Occipital lobe (tissue), 3 donors: ENCODE data around the gene CD86. TPM values are rescaled to one million over a fixed set of nuclear protein-coding genes. Genes with fewer than 3 reads are reported as not detected.
"Not testable (repeated sequence)": the region's sequence is repeated elsewhere in the genome, so short reads cannot be mapped to it uniquely, and the experiment has no call there.

Experiments used
- DNase-seq: peaks from one replicate; lab custom pipeline; 2025; lab: John Stamatoyannopoulos, UW
- small RNA-seq: library from RNA; depleted of rRNA; stranded (forward); fragments of <200 nt; gene quantifications from one replicate; pipeline ENCODE3, GENCODE V24; 2014
- total RNA-seq: library from RNA; depleted of rRNA; stranded (reverse); fragments of >200 nt; gene quantifications from one replicate; pipeline ENCODE4 v1.2.3, GENCODE V29; 2014

Gene CD86
- total RNA-seq, 1 donor from 2014 or later, result 1.7 TPM

DNA sequence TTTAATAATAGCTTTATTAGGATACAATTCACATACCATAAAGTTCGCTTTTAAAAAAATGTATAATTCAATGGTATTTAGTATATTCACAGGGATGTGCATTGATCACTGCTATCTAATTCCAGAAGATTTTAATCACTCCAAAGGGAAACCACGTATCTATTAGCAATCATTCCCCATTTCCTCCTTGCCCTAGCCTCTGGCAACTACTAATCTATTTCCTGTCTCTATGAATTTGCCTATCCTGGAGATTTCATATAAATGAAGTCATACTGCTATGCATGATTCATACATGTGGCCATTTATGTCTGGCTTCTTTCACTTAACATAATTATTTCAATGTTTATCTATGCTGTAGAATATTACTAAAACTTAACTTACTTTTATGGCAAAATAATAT, 96.3 kb downstream of the CD86 start:
- no peak for DNase-seq

DNA sequence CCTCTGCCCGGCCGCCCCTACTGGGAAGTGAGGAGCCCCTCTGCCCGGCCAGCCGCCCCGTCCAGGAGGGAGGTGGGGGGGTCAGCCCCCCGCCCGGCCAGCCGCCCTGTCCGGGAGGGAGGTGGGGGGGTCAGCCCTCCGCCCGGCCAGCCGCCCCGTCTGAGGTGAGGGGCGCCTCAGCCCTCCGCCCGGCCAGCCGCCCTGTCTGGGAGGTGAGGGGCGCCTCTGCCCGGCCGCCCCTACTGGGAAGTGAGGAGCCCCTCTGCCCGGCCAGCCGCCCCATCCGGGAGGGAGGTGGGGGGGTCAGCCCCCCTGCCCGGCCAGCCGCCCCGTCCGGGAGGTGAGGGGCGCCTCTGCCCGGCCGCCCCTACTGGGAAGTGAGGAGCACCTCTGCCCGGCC, 109.8 kb downstream of the CD86 start:
- DNase-seq, result not testable (repeated sequence)

DNA sequence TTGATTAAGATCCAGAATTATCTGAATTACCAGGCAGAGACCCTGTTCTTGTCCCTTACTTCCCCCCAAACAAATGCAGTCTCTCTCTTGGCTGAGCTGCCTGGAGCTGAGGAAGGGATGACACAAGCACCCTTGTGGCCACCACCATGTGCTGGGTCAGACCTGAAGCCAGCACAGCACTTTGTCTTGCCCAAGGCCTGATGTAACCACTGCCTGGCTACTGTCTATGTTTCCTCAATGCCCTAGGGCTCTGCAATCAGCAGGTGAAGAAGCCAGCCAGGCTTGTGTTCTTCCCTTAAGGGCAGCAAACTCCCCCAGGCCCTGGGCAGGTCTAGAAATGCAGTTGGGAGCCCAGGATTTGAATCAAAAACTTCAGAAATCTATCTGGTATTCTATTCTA, 112.5 kb downstream of the CD86 start:
- DNase-seq, result no peak

DNA sequence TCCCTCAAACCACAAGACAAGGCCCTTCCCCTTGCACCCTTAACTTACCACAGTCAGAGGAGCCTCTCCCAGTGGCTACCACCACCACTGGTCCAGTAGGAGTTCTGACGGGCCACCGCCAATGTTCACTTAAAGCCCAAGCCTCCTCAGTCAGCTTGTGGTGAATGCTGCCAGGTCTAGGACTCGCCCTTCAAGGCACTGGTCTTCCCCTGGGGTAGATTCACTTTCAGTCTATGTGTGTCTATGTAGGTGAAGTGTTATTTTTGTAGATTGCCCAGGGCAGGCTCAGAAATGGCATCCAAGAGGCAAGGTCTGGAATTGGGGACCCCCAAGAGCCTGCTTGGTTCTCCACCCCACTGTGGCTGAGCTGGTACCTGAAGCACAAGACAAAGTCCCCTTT, 112.9 kb downstream of the CD86 start:
- DNase-seq, result no peak

DNA sequence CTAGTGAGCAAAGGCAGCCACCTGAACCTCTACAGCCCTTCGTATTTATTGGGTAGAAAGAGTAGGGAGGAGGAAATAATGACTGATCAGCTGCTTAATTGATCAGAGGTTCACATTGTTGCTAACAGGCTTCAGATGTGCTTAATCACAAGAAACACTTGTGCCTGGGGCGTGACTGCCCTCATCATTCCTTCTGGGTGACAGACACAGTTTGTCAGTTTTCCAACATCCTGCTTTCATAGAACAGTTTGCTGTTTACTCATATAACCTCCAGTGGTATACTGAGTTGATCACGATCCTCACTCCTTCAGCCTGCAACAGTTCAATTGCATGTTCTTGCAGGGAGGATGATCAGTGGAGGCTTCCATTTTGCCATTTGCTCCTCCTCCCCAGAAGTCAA, 114.7 kb downstream of the CD86 start:
- no peak for DNase-seq

Small RNA genes lying within 50 kb of the gene (small RNA-seq; reads per million reads assigned to genes)
- gene RF00019, result not detected

Other genes with a start within 250 kb of the CD86 start
- gene IQCB1, start 220.3 kb upstream of the CD86 start, total RNA-seq, result 37.6 TPM
- 5.3 TPM for gene EAF2, start 220.2 kb upstream of the CD86 start, total RNA-seq
- gene SLC15A2, start 161.0 kb upstream of the CD86 start, total RNA-seq, result 10.0 TPM
- not detected for gene ILDR1, start 33.1 kb upstream of the CD86 start, total RNA-seq
- gene CASR, start 128.3 kb downstream of the CD86 start, total RNA-seq, result not detected